ENCODE measurements around the gene AP2A1. TPM values are rescaled to one million over a fixed set of nuclear protein-coding genes. Genes with fewer than 3 reads are reported as not detected.

Gene AP2A1
- total and polyA plus RNA-seq, 2 of the 13 experiments (the other 11 are each of a cell fraction or from before 2014, with no cell fraction given), result 22.7 to 39.7 TPM

- peak; percentile 74 for TF ChIP-seq USF2 (IDR thresholded peaks at IDR 0.05; ENCODE audit: low read depth, low read length)
- TF ChIP-seq USF2 (CRISPR knock-in tag; IDR thresholded peaks at IDR 0.05; ENCODE audit: borderline replicate concordance), result peak; percentile 84; the same call in 1 of the 2 replicates
- no peak for TF ChIP-seq AGO2 (optimal IDR thresholded peaks at IDR 0.05; ENCODE audit: low read depth, low read length)
- TF ChIP-seq MAF1 (CRISPR knock-in tag; IDR thresholded peaks at IDR 0.05; ENCODE audit: borderline replicate concordance), result no peak
- TF ChIP-seq ZNF549 (CRISPR knock-in tag; IDR thresholded peaks at IDR 0.05), result no peak
- TF ChIP-seq SMC3 (IDR thresholded peaks at IDR 0.05; ENCODE audit: low read length), result no peak
- TF ChIP-seq ZNF275 (CRISPR knock-in tag; IDR thresholded peaks at IDR 0.05; ENCODE audit: borderline replicate concordance), result no peak
- peak; percentile 85 for TF ChIP-seq ZNF143 (CRISPR knock-in tag; IDR thresholded peaks at IDR 0.05)
- TF ChIP-seq NCOA5 (CRISPR knock-in tag; IDR thresholded peaks at IDR 0.05), result no peak
- no peak for TF ChIP-seq CSRNP2 (CRISPR knock-in tag; conservative IDR thresholded peaks at IDR 0.05; ENCODE audit: low read depth)
- no peak for TF ChIP-seq ATF1 (CRISPR knock-in tag; IDR thresholded peaks at IDR 0.05)
- TF ChIP-seq THAP11 (CRISPR knock-in tag; IDR thresholded peaks at IDR 0.05), result peak; percentile 96
- TF ChIP-seq KIAA2018 (CRISPR knock-in tag; IDR thresholded peaks at IDR 0.05; ENCODE audit: borderline replicate concordance), result no peak
Measured at GRCh38 chr19:49749055-49749716, 17.6 kb upstream of the AP2A1 start (continued).
